Liver (tissue), 3 donors: ENCODE results near the gene B3GNT9.

ENCODE experiments used
- REST ChIP-seq: IDR thresholded peaks from 2 replicates; pipeline ENCODE4 v1.6.1; 2016; ENCODE audit warnings: antibody characterized with exemption, mild to moderate bottlenecking
- RXRA ChIP-seq, 2 donors: IDR thresholded peaks; 2 replicates each; pipeline ENCODE4 v1.6.1; 2017 to 2018; ENCODE audit warnings: antibody characterized with exemption in 2 of 2, mild to moderate bottlenecking in 1 of 2
- TAF1 ChIP-seq: conservative IDR thresholded peaks from 2 replicates; pipeline ENCODE4 v1.6.1; 2016; ENCODE audit warnings: antibody characterized with exemption, mild to moderate bottlenecking
- TF ChIP-seq, protein P1 (sequence below): fragments of 150-350 bp; IDR thresholded peaks from 2 replicates; pipeline ENCODE4 v1.5.1; 2017; ENCODE audit warnings: improper control_type of control experiment, low read depth, low read length; ENCODE audit not compliant: missing input control
- TF ChIP-seq, protein P2 (sequence below): IDR thresholded peaks from 2 replicates; pipeline ENCODE4 v1.6.1; 2016; ENCODE audit warnings: antibody characterized with exemption
- TF ChIP-seq, protein P3 (sequence below): IDR thresholded peaks from 2 replicates; pipeline ENCODE4 v1.6.1; 2016; ENCODE audit warnings: antibody characterized with exemption
- donor health status: healthy.
- donor health status: healthy.

DNA sequence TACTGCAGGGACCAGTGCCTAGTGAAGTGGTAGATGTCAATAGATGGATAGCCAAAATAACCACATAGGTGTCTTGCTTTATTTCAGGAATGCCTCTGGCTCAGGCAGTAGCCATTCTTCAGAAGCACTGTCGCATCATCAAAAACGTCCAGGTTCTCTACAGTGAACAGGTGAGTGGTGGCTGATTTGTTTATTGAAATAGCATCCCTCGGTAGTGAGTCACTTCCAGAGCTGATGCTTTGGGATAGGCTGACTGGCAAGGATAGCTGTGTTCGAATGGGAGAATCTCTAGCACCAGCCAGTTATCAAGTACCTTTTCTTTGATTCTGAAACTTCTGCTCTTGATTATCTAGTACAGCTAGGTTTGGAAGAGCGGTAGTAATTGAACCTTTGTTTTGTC, 30.8 kb downstream of the B3GNT9 start:
- TF ChIP-seq, protein P1, sequence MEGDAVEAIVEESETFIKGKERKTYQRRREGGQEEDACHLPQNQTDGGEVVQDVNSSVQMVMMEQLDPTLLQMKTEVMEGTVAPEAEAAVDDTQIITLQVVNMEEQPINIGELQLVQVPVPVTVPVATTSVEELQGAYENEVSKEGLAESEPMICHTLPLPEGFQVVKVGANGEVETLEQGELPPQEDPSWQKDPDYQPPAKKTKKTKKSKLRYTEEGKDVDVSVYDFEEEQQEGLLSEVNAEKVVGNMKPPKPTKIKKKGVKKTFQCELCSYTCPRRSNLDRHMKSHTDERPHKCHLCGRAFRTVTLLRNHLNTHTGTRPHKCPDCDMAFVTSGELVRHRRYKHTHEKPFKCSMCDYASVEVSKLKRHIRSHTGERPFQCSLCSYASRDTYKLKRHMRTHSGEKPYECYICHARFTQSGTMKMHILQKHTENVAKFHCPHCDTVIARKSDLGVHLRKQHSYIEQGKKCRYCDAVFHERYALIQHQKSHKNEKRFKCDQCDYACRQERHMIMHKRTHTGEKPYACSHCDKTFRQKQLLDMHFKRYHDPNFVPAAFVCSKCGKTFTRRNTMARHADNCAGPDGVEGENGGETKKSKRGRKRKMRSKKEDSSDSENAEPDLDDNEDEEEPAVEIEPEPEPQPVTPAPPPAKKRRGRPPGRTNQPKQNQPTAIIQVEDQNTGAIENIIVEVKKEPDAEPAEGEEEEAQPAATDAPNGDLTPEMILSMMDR: no peak
- no peak for TF ChIP-seq TAF1
- TF ChIP-seq, protein P2, sequence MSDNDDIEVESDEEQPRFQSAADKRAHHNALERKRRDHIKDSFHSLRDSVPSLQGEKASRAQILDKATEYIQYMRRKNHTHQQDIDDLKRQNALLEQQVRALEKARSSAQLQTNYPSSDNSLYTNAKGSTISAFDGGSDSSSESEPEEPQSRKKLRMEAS: no peak
- no peak for TF ChIP-seq REST
- no peak for TF ChIP-seq RXRA (IDR thresholded peaks at IDR 0.05)
- TF ChIP-seq, protein P3, sequence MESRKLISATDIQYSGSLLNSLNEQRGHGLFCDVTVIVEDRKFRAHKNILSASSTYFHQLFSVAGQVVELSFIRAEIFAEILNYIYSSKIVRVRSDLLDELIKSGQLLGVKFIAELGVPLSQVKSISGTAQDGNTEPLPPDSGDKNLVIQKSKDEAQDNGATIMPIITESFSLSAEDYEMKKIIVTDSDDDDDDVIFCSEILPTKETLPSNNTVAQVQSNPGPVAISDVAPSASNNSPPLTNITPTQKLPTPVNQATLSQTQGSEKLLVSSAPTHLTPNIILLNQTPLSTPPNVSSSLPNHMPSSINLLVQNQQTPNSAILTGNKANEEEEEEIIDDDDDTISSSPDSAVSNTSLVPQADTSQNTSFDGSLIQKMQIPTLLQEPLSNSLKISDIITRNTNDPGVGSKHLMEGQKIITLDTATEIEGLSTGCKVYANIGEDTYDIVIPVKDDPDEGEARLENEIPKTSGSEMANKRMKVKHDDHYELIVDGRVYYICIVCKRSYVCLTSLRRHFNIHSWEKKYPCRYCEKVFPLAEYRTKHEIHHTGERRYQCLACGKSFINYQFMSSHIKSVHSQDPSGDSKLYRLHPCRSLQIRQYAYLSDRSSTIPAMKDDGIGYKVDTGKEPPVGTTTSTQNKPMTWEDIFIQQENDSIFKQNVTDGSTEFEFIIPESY: no peak
